Thoracic aorta endothelial cell (primary cell): Measurements from ENCODE around the gene PDE8A. TPM values are rescaled to one million over a fixed set of nuclear protein-coding genes. Genes with fewer than 3 reads are reported as not detected.

Experiments used
- small RNA-seq: library from RNA; depleted of rRNA; stranded (forward); fragments of <200 nt; gene quantifications from one replicate; pipeline ENCODE3, GENCODE V24; 2012
- total RNA-seq: library from RNA; depleted of rRNA; stranded (reverse); fragments of >200 nt; gene quantifications from 2 replicates; pipeline ENCODE4 v1.2.3, GENCODE V29; 2012

PDE8A gene, protein sequence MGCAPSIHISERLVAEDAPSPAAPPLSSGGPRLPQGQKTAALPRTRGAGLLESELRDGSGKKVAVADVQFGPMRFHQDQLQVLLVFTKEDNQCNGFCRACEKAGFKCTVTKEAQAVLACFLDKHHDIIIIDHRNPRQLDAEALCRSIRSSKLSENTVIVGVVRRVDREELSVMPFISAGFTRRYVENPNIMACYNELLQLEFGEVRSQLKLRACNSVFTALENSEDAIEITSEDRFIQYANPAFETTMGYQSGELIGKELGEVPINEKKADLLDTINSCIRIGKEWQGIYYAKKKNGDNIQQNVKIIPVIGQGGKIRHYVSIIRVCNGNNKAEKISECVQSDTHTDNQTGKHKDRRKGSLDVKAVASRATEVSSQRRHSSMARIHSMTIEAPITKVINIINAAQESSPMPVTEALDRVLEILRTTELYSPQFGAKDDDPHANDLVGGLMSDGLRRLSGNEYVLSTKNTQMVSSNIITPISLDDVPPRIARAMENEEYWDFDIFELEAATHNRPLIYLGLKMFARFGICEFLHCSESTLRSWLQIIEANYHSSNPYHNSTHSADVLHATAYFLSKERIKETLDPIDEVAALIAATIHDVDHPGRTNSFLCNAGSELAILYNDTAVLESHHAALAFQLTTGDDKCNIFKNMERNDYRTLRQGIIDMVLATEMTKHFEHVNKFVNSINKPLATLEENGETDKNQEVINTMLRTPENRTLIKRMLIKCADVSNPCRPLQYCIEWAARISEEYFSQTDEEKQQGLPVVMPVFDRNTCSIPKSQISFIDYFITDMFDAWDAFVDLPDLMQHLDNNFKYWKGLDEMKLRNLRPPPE
- 39.6 and 45.7 TPM in 2 replicates for total RNA-seq

DNA sequence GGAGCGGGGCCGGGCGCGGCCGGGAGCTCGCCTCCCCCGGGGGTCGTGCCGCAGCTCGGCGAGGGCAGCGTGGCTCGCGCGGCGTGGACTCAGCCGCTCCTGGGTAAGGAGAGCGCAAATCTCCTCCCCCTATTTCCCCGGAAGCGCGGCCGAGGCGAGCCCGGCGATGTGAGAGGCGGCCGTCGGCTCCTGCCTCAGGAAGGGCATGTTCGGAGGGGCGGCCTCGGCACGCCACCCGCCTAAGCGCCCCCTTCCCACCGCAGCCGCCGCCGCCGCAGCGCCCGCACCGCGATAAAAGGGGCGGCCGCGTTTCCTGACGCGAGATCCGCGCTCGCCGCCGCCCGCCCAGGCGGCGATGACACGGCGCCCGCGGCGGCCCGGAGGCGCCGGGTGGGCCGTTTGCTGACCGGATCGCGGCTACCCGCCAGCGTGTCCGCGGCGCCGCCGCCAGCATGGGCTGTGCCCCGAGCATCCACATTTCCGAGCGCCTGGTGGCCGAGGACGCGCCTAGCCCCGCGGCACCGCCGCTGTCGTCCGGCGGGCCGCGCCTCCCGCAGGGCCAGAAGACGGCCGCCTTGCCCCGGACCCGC lies at the start of gene PDE8A:
Gene PDE8A, plus strand, starts transcription at position 146 of the 590 bp plus-strand sequence. Its CDS starts 307 bp downstream, at position 453.

Small RNA genes lying within 50 kb of the gene (small RNA-seq; reads per million reads assigned to genes)
- not detected for gene AC044860.2
- not detected for gene RNU6-339P
- not detected for gene RNU6-796P

Other genes starting within 250 kb of the PDE8A start
- gene ZNF592, start 233.3 kb upstream of the PDE8A start, total RNA-seq, result 13.3 and 15.9 TPM in 2 replicates
- 20.1 and 31.9 TPM in 2 replicates for gene ALPK3, start 164.5 kb upstream of the PDE8A start, total RNA-seq
- not detected in 2 replicates for gene SLC28A1, start 97.2 kb upstream of the PDE8A start, total RNA-seq